LNCaP clone FGC (cell line): ENCODE measurements around the gene CNTN5.
A peak's percentile ranks its signal among the peaks of the same experiment; 100 is the strongest.

Source experiments
- DNase-seq: peaks from one replicate; pipeline ENCODE4 v3.0.0-alpha.2; 2011; ENCODE audit warnings: low read depth
- H3K4me3 ChIP-seq: 2 replicates; pipeline ENCODE4 v1.5.1; 2011; ENCODE audit warnings: mild to moderate bottlenecking, low read depth, low read length, control low read depth
- CTCF ChIP-seq: IDR thresholded peaks from 2 replicates; pipeline ENCODE4 v1.5.1; 2012; ENCODE audit warnings: mild to moderate bottlenecking; ENCODE audit not compliant: control insufficient read depth, insufficient read depth; ENCODE audit errors: extremely low read depth

CNTN5 gene

GRCh38 chr11:99246199-99246598 is 225.4 kb downstream of the CNTN5 start:
- DNase-seq: no peak
- no peak for TF ChIP-seq CTCF
- no peak overlapping the region for H3K4me3 ChIP-seq

- no peak for DNase-seq
- no peak for TF ChIP-seq CTCF
Observed at GRCh38 chr11:99256614-99257013, 235.9 kb downstream of the CNTN5 start.

GRCh38 chr11:99257131-99257530 is 236.4 kb downstream of the CNTN5 start:
- DNase-seq: peak; percentile 47
- no peak overlapping the region for H3K4me3 ChIP-seq
- TF ChIP-seq CTCF: no peak

More at GRCh38 chr11:99256614-99257013, 235.9 kb downstream of the CNTN5 start:
- no peak overlapping the region for H3K4me3 ChIP-seq

GRCh38 chr11:99260696-99261095 is 239.9 kb downstream of the CNTN5 start:
- TF ChIP-seq CTCF: no peak
- no peak for DNase-seq
- no peak overlapping the region for H3K4me3 ChIP-seq

- TF ChIP-seq CTCF: no peak
- no peak for DNase-seq
- no peak overlapping the region for H3K4me3 ChIP-seq
Observed at GRCh38 chr11:99268886-99269285, 248.1 kb downstream of the CNTN5 start.

- no peak overlapping the region for H3K4me3 ChIP-seq
- TF ChIP-seq CTCF: no peak
- no peak for DNase-seq
Observed at GRCh38 chr11:99271527-99271926, 250.8 kb downstream of the CNTN5 start.

GRCh38 chr11:99275521-99275920 is 254.8 kb downstream of the CNTN5 start:
- DNase-seq: no peak
- no peak overlapping the region for H3K4me3 ChIP-seq
- no peak for TF ChIP-seq CTCF
